ENCODE results near the gene UBA6.
"Not testable (repeated sequence)": the region's sequence is repeated elsewhere in the genome, so short reads cannot be mapped to it uniquely, and the experiment has no call there.

The UBA6 gene

GRCh38 chr4:67700738-67701516 is at the start of gene UBA6:
TSS of gene UBA6 (minus strand) at chr4:67701155. CDS start at chr4:67701119, 36 bp downstream.
- DNase-seq (ENCODE audit: low spot score), result peak; percentile 97

GRCh38 chr4:67750691-67751090 is 49.7 kb upstream of the UBA6 start:
- no peak for DNase-seq (ENCODE audit: low spot score)

GRCh38 chr4:67749286-67749685 is 48.3 kb upstream of the UBA6 start:
- DNase-seq (ENCODE audit: low spot score), result no peak

- peak; percentile 44 for DNase-seq (ENCODE audit: low spot score)
Observed at GRCh38 chr4:67746797-67747495, 46.0 kb upstream of the UBA6 start.

- no peak for DNase-seq (ENCODE audit: low spot score)
Observed at GRCh38 chr4:67744561-67745283, 43.8 kb upstream of the UBA6 start.

GRCh38 chr4:67743194-67743593 is 42.2 kb upstream of the UBA6 start:
- DNase-seq (ENCODE audit: low spot score), result peak; percentile 21

- DNase-seq (ENCODE audit: low spot score), result no peak
Observed at GRCh38 chr4:67736262-67736661, 35.3 kb upstream of the UBA6 start.

GRCh38 chr4:67735325-67735724 is 34.4 kb upstream of the UBA6 start:
- no peak for DNase-seq (ENCODE audit: low spot score)

GRCh38 chr4:67730511-67730910 is 29.6 kb upstream of the UBA6 start:
- DNase-seq (ENCODE audit: low spot score), result not testable (repeated sequence)

GRCh38 chr4:67727124-67727850 is 26.3 kb upstream of the UBA6 start:
- DNase-seq (ENCODE audit: low spot score), result peak; percentile 31

GRCh38 chr4:67725981-67726380 is 25.0 kb upstream of the UBA6 start:
- no peak for DNase-seq (ENCODE audit: low spot score)

- no peak for DNase-seq (ENCODE audit: low spot score)
Observed at GRCh38 chr4:67725132-67725531, 24.2 kb upstream of the UBA6 start.

- no peak for DNase-seq (ENCODE audit: low spot score)
Observed at GRCh38 chr4:67723949-67724348, 23.0 kb upstream of the UBA6 start.

- DNase-seq (ENCODE audit: low spot score), result no peak
Observed at GRCh38 chr4:67723341-67723740, 22.4 kb upstream of the UBA6 start.

- DNase-seq (ENCODE audit: low spot score), result no peak
Observed at GRCh38 chr4:67721770-67722597, 21.0 kb upstream of the UBA6 start.

GRCh38 chr4:67721315-67721769 is 20.4 kb upstream of the UBA6 start:
- DNase-seq (ENCODE audit: low spot score), result no peak

- DNase-seq (ENCODE audit: low spot score), result no peak
Observed at GRCh38 chr4:67719953-67720617, 19.1 kb upstream of the UBA6 start.

GRCh38 chr4:67718848-67719247 is 17.9 kb upstream of the UBA6 start:
- DNase-seq (ENCODE audit: low spot score), result no peak

- no peak for DNase-seq (ENCODE audit: low spot score)
Observed at GRCh38 chr4:67717586-67717985, 16.6 kb upstream of the UBA6 start.

GRCh38 chr4:67714955-67715354 is 14.0 kb upstream of the UBA6 start:
- no peak for DNase-seq (ENCODE audit: low spot score)

GRCh38 chr4:67714248-67714583 is 13.3 kb upstream of the UBA6 start:
- DNase-seq (ENCODE audit: low spot score), result no peak
